ENCODE results near the gene VOPP1.

GRCh38 chr7:55587687-55588378 lies 15.5 kb upstream of the VOPP1 start:
- TF ChIP-seq POLR2A (IDR thresholded peaks at IDR 0.05; ENCODE audit: low read length) (no peak), GATA1 (IDR thresholded peaks at IDR 0.05; ENCODE audit: low read depth, low read length) (no peak)

Measured in erythroblast (primary cell).